Measurements from ENCODE around the gene AADAT.
"Not testable (repeated sequence)": the region's sequence is repeated elsewhere in the genome, so short reads cannot be mapped to it uniquely, and the experiment has no call there.

The AADAT gene

DNA sequence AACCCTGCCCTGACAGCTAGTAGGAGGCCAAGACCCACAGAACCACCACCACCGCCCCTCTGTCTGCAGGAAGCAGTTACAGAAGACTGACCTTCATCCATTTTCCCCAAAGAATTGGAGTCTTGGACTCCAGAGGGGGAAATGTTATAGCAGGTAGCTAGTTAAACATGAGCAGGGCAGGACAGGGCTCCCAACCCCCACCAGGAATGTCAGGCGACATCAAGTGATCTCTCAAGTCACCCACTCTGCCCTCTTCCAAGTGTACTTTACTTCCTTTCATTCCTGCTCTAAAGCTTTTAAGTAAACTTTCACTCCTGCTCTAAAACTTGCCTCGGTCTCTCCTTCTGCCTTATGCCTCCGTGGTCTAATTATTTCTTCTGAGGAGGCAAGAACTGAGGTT lies 17.1 kb upstream of the AADAT start:
- no peak overlapping the region for H3K27ac ChIP-seq
- TF ChIP-seq, protein P1, sequence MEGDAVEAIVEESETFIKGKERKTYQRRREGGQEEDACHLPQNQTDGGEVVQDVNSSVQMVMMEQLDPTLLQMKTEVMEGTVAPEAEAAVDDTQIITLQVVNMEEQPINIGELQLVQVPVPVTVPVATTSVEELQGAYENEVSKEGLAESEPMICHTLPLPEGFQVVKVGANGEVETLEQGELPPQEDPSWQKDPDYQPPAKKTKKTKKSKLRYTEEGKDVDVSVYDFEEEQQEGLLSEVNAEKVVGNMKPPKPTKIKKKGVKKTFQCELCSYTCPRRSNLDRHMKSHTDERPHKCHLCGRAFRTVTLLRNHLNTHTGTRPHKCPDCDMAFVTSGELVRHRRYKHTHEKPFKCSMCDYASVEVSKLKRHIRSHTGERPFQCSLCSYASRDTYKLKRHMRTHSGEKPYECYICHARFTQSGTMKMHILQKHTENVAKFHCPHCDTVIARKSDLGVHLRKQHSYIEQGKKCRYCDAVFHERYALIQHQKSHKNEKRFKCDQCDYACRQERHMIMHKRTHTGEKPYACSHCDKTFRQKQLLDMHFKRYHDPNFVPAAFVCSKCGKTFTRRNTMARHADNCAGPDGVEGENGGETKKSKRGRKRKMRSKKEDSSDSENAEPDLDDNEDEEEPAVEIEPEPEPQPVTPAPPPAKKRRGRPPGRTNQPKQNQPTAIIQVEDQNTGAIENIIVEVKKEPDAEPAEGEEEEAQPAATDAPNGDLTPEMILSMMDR (conservative IDR thresholded peaks at IDR 0.05): no peak

DNA sequence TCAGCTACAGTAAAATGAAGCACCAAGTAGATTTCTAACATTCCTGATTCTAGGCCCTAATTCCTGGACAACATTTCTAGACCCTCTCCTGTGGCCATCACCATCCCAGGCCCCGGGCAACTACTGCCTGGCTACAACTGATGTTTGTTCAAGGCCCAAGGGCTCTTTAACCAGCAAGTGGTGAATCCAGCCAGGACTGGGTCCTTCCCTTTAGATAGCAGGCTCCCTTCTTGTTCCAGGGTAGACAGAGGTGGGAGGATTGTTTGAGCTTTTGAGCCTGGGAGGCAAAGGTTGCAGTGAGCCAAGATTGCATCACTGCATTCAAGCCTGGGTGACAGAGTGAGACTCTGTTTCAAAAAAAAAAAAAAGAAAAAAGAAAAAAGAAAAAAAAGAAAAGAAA lies 12.7 kb upstream of the AADAT start:
- H3K27ac ChIP-seq: no peak overlapping the region
- TF ChIP-seq, protein P1 (conservative IDR thresholded peaks at IDR 0.05): no peak

DNA sequence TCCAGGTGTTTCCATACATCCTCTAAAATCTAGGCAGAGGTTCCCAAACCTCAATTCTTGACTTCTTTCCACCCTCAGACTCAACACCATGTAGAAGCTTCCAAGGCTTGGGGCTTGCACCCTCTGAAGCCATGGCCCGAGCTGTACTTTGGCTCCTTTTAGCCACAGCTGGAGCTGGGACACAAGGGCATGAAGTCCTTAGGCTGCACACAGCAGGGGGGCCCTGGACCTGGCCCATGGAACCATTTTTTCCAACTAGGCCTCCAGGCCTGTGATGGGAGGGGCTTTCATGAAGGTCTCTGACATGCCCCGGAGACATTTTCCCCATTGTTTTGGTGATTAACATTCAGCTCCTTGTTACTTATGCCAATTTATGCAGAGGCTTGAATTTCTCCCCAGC lies 8.4 kb upstream of the AADAT start:
- not testable (repeated sequence) for H3K27ac ChIP-seq

DNA sequence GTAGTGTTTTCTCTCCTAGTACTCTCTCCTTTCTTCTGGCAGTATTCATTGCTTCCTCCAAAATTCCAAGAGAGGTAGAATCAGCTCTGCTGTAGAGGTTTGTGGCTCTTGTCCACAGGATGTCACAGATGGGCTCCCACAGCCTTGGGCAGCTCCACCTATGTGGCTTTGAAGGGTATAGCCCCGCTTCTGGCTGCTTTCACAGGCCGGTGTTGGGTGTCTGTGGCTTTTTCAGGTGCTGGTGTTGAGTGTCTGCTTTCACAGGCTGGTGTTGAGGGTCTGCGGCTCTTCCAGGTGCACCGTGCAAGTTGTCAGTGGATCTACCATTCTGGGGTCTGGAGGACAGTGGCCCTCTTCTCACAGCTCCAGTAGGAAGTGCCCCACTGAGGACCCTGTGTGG lies 7.9 kb upstream of the AADAT start:
- no peak overlapping the region for H3K27ac ChIP-seq
- TF ChIP-seq, protein P1 (conservative IDR thresholded peaks at IDR 0.05): no peak

DNA sequence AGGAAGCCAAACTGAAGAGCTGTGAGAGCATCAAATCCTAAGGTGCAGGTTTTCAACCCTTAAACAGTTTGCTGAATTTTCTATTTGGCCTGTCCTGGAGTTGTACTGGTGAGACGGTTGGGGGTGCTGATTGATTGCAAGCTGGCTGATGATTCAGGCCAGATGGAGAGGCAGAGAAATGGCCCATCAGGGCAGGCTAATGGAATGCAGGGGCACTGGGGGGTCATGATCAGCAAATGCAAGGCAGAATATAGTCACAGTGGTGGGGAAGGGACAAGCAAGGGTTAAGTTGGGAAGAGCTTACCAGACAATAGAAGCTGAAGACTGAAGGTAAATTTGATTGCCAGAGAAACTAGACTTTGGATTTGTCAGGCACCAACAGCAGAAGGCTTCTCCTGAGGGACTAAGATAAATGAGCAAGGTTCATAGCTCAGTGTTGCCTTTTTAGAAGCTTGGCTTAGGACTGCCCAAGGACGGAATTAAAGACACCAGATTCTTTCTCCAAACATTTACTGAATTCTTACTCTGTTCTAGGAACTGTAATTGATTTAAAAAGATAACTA lies 4.3 kb upstream of the AADAT start:
- H3K27ac ChIP-seq: no peak overlapping the region
- TF ChIP-seq, protein P1 (conservative IDR thresholded peaks at IDR 0.05): no peak

DNA sequence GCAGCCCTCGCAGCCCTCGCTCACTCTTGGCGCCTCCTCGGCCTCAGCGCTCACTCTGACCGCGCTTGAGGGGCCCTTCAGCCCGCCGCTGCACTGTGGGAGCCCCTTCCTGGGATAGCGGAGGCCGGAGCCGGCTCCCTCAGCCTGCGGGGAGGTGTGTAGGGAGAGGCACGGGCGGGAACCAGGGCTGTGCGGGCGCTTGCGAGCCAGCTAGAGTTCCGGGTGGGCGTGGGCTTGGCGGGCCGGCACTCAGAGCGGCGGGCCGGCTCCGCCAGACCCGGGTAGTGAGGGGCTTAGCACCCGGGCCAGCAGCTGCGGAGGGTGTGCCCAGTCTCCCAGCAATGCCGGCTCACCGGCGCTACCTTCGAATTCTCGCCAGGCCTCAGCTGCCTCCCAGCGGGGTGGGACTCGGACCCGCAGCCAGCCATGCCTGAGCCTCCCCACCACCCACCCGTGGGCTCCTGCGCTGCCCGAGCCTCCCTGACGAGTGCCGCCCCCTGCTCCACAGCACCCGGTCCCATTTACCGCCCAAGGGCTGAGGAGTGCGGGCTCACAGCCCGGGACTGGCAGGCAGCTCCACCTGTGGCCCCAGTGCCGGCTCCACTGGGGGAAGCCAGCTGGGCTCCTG lies 1.4 kb upstream of the AADAT start:
- TF ChIP-seq, protein P1 (conservative IDR thresholded peaks at IDR 0.05): no peak
- H3K27ac ChIP-seq: peak overlapping the region; percentile 82

DNA sequence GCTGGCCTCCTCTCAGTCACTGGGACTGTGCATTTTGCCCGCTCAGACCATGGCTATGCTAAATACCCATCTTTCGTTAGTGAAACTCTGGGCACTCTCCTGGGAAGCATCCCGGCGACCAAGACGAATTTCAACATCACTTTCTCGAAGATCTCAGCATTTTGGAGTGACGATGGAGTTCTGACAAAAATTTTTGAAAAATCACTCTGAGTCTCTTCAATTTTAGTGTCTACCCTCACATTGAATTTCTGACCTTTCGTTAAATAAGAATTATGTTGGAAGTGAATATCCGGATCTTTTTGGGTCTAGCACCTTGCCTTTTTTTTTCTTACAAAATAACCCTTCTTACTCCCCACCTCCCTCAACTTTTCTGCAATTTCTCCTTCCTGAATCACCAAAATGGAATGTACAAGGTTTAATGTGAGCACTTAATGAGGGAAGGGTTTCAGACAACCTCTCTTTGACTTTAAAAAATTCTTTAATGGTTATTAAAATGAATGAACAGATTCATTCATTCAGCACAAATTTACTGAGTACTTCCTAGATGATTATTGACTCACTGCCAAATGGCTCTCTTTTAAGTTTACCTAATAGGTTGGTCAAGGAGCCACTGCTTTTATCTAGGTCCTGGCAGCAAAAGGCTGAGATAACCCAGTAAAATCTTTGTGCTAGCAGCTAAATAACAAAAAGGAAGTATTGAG lies 746 bp upstream of the AADAT start:
- TF ChIP-seq, protein P1 (conservative IDR thresholded peaks at IDR 0.05): no peak; the same call in none of the 2 replicates
- peak overlapping the region; percentile 82 for H3K27ac ChIP-seq

DNA sequence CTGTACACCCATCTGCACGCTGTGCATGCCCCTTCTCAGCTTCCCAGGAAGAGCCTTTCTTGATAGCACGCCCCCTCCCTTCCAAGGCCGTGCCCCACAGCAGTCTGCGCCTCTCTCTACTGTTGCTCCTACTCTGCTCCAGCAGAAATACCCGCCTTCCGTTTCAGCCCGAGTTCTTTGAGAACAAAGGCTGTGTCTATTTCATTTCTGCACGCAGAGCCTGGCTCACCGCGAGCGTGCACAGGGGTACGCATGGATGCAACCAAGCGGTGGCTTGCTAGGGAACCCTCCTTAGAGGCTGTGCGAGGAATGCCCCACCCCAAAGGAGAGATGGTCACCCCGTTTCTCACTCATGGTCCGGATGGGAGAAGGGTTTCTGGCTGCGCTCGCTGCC lies 485 bp downstream of the AADAT start:
- peak overlapping the region; percentile 82 for H3K27ac ChIP-seq
- TF ChIP-seq, protein P1 (conservative IDR thresholded peaks at IDR 0.05): no peak
